ENCODE results near the gene SYTL2.

Gene SYTL2

GRCh38 chr11:85827748-85828639, 17.1 kb upstream of the SYTL2 start:
- peak; percentile 58 to 64 for DNase-seq

- DNase-seq, result peak in 1 of 2 experiments; percentile 44
Observed at GRCh38 chr11:85826116-85826855, 15.3 kb upstream of the SYTL2 start.

- DNase-seq, result no peak
Observed at GRCh38 chr11:85825616-85826015, 14.7 kb upstream of the SYTL2 start.

- no peak for DNase-seq
Observed at GRCh38 chr11:85823816-85824215, 12.9 kb upstream of the SYTL2 start.

GRCh38 chr11:85822814-85823213, 11.9 kb upstream of the SYTL2 start:
- no peak for DNase-seq

- no peak for DNase-seq
Observed at GRCh38 chr11:85821636-85822035, 10.7 kb upstream of the SYTL2 start.

- DNase-seq, result no peak
Observed at GRCh38 chr11:85819441-85819840, 8.5 kb upstream of the SYTL2 start.

- no peak for DNase-seq
Observed at GRCh38 chr11:85815186-85815931, 4.4 kb upstream of the SYTL2 start.

GRCh38 chr11:85813721-85814120, 2.8 kb upstream of the SYTL2 start:
- DNase-seq, result no peak

- no peak for DNase-seq
Observed at GRCh38 chr11:85811624-85812023, 683 bp upstream of the SYTL2 start.

- no peak for DNase-seq
Observed at GRCh38 chr11:85810521-85810870, 445 bp downstream of the SYTL2 start.

GRCh38 chr11:85809863-85810262, 1.1 kb downstream of the SYTL2 start:
- peak in 1 of 2 experiments; percentile 55 for DNase-seq

GRCh38 chr11:85809191-85809590, 1.8 kb downstream of the SYTL2 start:
- peak; percentile 12 to 34 for DNase-seq

GRCh38 chr11:85806876-85807275, 4.1 kb downstream of the SYTL2 start:
- no peak for DNase-seq

- no peak for DNase-seq
Observed at GRCh38 chr11:85806016-85806415, 4.9 kb downstream of the SYTL2 start.

GRCh38 chr11:85805387-85805786, 5.6 kb downstream of the SYTL2 start:
- DNase-seq, result no peak

- no peak for DNase-seq
Observed at GRCh38 chr11:85803920-85804319, 7.0 kb downstream of the SYTL2 start.

GRCh38 chr11:85803303-85803702, 7.6 kb downstream of the SYTL2 start:
- no peak for DNase-seq

- DNase-seq, result no peak
Observed at GRCh38 chr11:85801527-85801926, 9.4 kb downstream of the SYTL2 start.

- DNase-seq, result no peak
Observed at GRCh38 chr11:85800595-85801342, 10.2 kb downstream of the SYTL2 start.

- DNase-seq, result no peak
Observed at GRCh38 chr11:85799142-85799541, 11.8 kb downstream of the SYTL2 start.

GRCh38 chr11:85798361-85798760, 12.6 kb downstream of the SYTL2 start:
- no peak for DNase-seq

Measured in NCI-H526 (cell line).